Left ventricle myocardium inferior (tissue), 1 donor: Measurements from ENCODE around the gene DHRS2. TPM values are rescaled to one million over a fixed set of nuclear protein-coding genes. Genes with fewer than 3 reads are reported as not detected.

Source experiments
- DNase-seq: peaks from one replicate; pipeline ENCODE4 v3.0.0-alpha.2; 2020
- H3K27ac ChIP-seq: fragments of 200-600 bp; replicated peaks from 2 replicates; pipeline ENCODE4 v1.8.0; 2021
- H3K27me3 ChIP-seq: fragments of 200-600 bp; 2 replicates; pipeline ENCODE4 v1.8.0; 2021; ENCODE audit warnings: low read depth
- H3K36me3 ChIP-seq: fragments of 200-600 bp; 2 replicates; pipeline ENCODE4 v1.8.0; 2021
- H3K4me1 ChIP-seq: fragments of 200-600 bp; 2 replicates; pipeline ENCODE4 v1.8.0; 2021
- H3K4me3 ChIP-seq: fragments of 200-600 bp; 2 replicates; pipeline ENCODE4 v1.8.0; 2021; ENCODE audit warnings: mild to moderate bottlenecking, moderate library complexity
- H3K9me3 ChIP-seq: fragments of 200-600 bp; replicated peaks from 2 replicates; pipeline ENCODE4 v1.8.0; 2021
- CTCF ChIP-seq: fragments of 200-600 bp; IDR thresholded peaks from 2 replicates; pipeline ENCODE4 v1.8.0; 2021; ENCODE audit warnings: antibody characterized with exemption, mild to moderate bottlenecking, borderline replicate concordance
- intact Hi-C: fragments of 100-400 bp; cut with micrococcal nuclease; formaldehyde crosslinking; loops from one replicate; pipeline ENCODE4 v1.11.0; 2022
- total RNA-seq: library from RNA; stranded (reverse); fragmentation: NEBNext Ultra II Directional; extraction: Animal tissue kit (Norgen Biotek cat#: 25700); gene quantifications from one replicate; pipeline ENCODE4 v1.2.1, GENCODE V29; 2021
- donor health status: DM: no; HTN: yes; CAD: no; lungs with severe emphysema.

The DHRS2 gene
- total RNA-seq, 1 donor from 2014 or later, result not detected

- no peaks in the 10 kb centered on the region for H3K36me3 ChIP-seq
- no peak for TF ChIP-seq CTCF
- no peak overlapping the region for H3K4me3 ChIP-seq
- H3K27ac ChIP-seq, result no peak overlapping the region
- H3K27me3 ChIP-seq, result no peaks in the 10 kb centered on the region
- H3K9me3 ChIP-seq, result peaks cover 17% of the 10 kb centered on the region
- no peak for DNase-seq
- intact Hi-C loops, result no loop called here
- H3K4me1 ChIP-seq, result peaks cover 5% of the 10 kb centered on the region
These were observed 2.4 kb downstream of the DHRS2 start for GRCh38 chr14:23638414-23639047.

GRCh38 chr14:23639048-23639890, 3.1 kb downstream of the DHRS2 start:
- no peak for DNase-seq
- Histone ChIP-seq H3K9me3 (peaks cover 17% of the 10 kb centered on the region), H3K27me3 (no peaks in the 10 kb centered on the region), H3K27ac (no peak overlapping the region), H3K4me3 (no peak overlapping the region), H3K36me3 (no peaks in the 10 kb centered on the region), H3K4me1 (peaks cover 5% of the 10 kb centered on the region)
- intact Hi-C loops, result no loop called here
- no peak for TF ChIP-seq CTCF

- intact Hi-C loops, result no loop called here
These were observed 3.8 kb downstream of the DHRS2 start for GRCh38 chr14:23639891-23640523.

GRCh38 chr14:23640524-23641141, 4.5 kb downstream of the DHRS2 start:
- Histone ChIP-seq H3K9me3 (peaks cover 17% of the 10 kb centered on the region), H3K27me3 (peaks cover 5% of the 10 kb centered on the region), H3K4me1 (peaks cover 5% of the 10 kb centered on the region), H3K4me3 (no peak overlapping the region), H3K27ac (no peak overlapping the region), H3K36me3 (no peaks in the 10 kb centered on the region)
- DNase-seq, result peak; percentile 29
- intact Hi-C loops, result no loop called here
- TF ChIP-seq CTCF, result no peak

More at GRCh38 chr14:23639891-23640523, 3.8 kb downstream of the DHRS2 start:
- H3K4me3 ChIP-seq, result no peak overlapping the region
- peaks cover 3% of the 10 kb centered on the region for H3K27me3 ChIP-seq
- TF ChIP-seq CTCF, result no peak
- peak overlapping the region; percentile 6 for H3K27ac ChIP-seq
- no peak for DNase-seq
- peaks cover 17% of the 10 kb centered on the region for H3K9me3 ChIP-seq
- peaks cover 5% of the 10 kb centered on the region for H3K4me1 ChIP-seq
- no peaks in the 10 kb centered on the region for H3K36me3 ChIP-seq

- Histone ChIP-seq H3K4me3 (no peak overlapping the region), H3K27ac (no peak overlapping the region), H3K36me3 (no peaks in the 10 kb centered on the region), H3K27me3 (peaks cover 5% of the 10 kb centered on the region), H3K9me3 (peaks cover 14% of the 10 kb centered on the region), H3K4me1 (peaks cover 5% of the 10 kb centered on the region)
- TF ChIP-seq CTCF, result no peak
- intact Hi-C loops, result no loop called here
- DNase-seq, result no peak
These were observed 5.2 kb downstream of the DHRS2 start for GRCh38 chr14:23641180-23641914.
